Measurements from ENCODE around the gene SLIT3. TPM values are rescaled to one million over a fixed set of nuclear protein-coding genes. Genes with fewer than 3 reads are reported as not detected.

Gene SLIT3
- total RNA-seq, 3 donors from 2014 or later: 30.7 to 103 (median 54.1) TPM

- no peak for DNase-seq (ENCODE audit: low spot score in 2 of 2)
- intact Hi-C loops (cut with DNase I; ENCODE audit: low total_unique reads): no loop called here
- Histone ChIP-seq H3K9me3 (no peaks in the 10 kb centered on the region), H3K4me3 (no peak overlapping the region), H3K27ac (peak overlapping the region in 1 of 2 donors; percentile 7), H3K27me3 (no peaks in the 10 kb centered on the region), H3K4me1 (no peaks in the 10 kb centered on the region), H3K36me3 (no peaks in the 10 kb centered on the region)
- TF ChIP-seq CTCF (IDR thresholded peaks at IDR 0.05): no peak
Observed at GRCh38 chr5:169012450-169012849, 288.5 kb downstream of the SLIT3 start.

GRCh38 chr5:169011451-169011850 is 289.5 kb downstream of the SLIT3 start:
- no peak overlapping the region for H3K27ac ChIP-seq

GRCh38 chr5:169011009-169011408 is 289.9 kb downstream of the SLIT3 start:
- Histone ChIP-seq H3K4me1 (no peaks in the 10 kb centered on the region), H3K27ac (no peak overlapping the region), H3K9me3 (no peaks in the 10 kb centered on the region), H3K4me3 (no peak overlapping the region), H3K36me3 (no peaks in the 10 kb centered on the region), H3K27me3 (no peaks in the 10 kb centered on the region)
- no peak for TF ChIP-seq CTCF (IDR thresholded peaks at IDR 0.05)
- DNase-seq (ENCODE audit: low spot score in 2 of 2): no peak
- intact Hi-C loops (cut with DNase I; ENCODE audit: low total_unique reads): no loop called here

More at GRCh38 chr5:169011451-169011850, 289.5 kb downstream of the SLIT3 start:
- no peak for DNase-seq (ENCODE audit: low spot score in 2 of 2)
- Histone ChIP-seq H3K9me3 (no peaks in the 10 kb centered on the region), H3K4me1 (no peaks in the 10 kb centered on the region), H3K36me3 (no peaks in the 10 kb centered on the region), H3K4me3 (no peak overlapping the region), H3K27me3 (no peaks in the 10 kb centered on the region)
- intact Hi-C loops (cut with DNase I; ENCODE audit: low total_unique reads): no loop called here
- TF ChIP-seq POLR2AphosphoS5 (IDR thresholded peaks at IDR 0.05) (no peak), POLR2A (IDR thresholded peaks at IDR 0.05) (no peak)

- H3K36me3 ChIP-seq: no peaks in the 10 kb centered on the region
- no peak for DNase-seq (ENCODE audit: low spot score in 2 of 2)
- no peak overlapping the region for H3K4me3 ChIP-seq
- intact Hi-C loops (cut with DNase I; ENCODE audit: low total_unique reads): no loop called here
- H3K4me1 ChIP-seq: no peaks in the 10 kb centered on the region
- TF ChIP-seq CTCF (IDR thresholded peaks at IDR 0.05) (no peak), POLR2A (IDR thresholded peaks at IDR 0.05) (no peak), POLR2AphosphoS5 (IDR thresholded peaks at IDR 0.05) (peak in 1 of 3 donors; percentile 32)
- no peaks in the 10 kb centered on the region for H3K27me3 ChIP-seq
- H3K27ac ChIP-seq: no peak overlapping the region
- H3K9me3 ChIP-seq: no peaks in the 10 kb centered on the region
Observed at GRCh38 chr5:169009123-169009522, 291.8 kb downstream of the SLIT3 start.

GRCh38 chr5:169006842-169007790 is 293.8 kb downstream of the SLIT3 start:
- Histone ChIP-seq H3K27ac (peak overlapping the region in 1 of 2 donors; percentile 49), H3K36me3 (no peaks in the 10 kb centered on the region), H3K4me3 (no peak overlapping the region), H3K27me3 (no peaks in the 10 kb centered on the region), H3K9me3 (no peaks in the 10 kb centered on the region), H3K4me1 (no peaks in the 10 kb centered on the region)
- intact Hi-C loops (cut with DNase I; ENCODE audit: low total_unique reads): no loop called here
- no peak for DNase-seq (ENCODE audit: low spot score in 2 of 2)
- TF ChIP-seq CTCF (IDR thresholded peaks at IDR 0.05) (no peak), POLR2AphosphoS5 (IDR thresholded peaks at IDR 0.05) (no peak), POLR2A (IDR thresholded peaks at IDR 0.05) (no peak)

All from breast epithelium (tissue), 4 donors.